Lower leg skin (tissue), 4 donors: ENCODE measurements around the gene NEK4. TPM values are rescaled to one million over a fixed set of nuclear protein-coding genes. Genes with fewer than 3 reads are reported as not detected.

Source experiments
- DNase-seq, 2 donors: peaks; one replicate each; pipeline ENCODE4 v3.0.0-alpha.2; 2019; ENCODE audit warnings: low spot score in 2 of 2
- H3K4me3 ChIP-seq: fragments of 200-600 bp; sonication (generic); 2 replicates; pipeline ENCODE4 v1.5.1; 2017; ENCODE audit warnings: mild to moderate bottlenecking, low read depth; ENCODE audit not compliant: poor library complexity, severe bottlenecking
- CTCF ChIP-seq, 3 donors: fragments of 450-650 bp; IDR thresholded peaks; one replicate each; pipeline ENCODE4 v1.5.1; 2016; ENCODE audit warnings: antibody characterized with exemption in 3 of 3, mild to moderate bottlenecking in 3 of 3, moderate library complexity in 2 of 3
- POLR2A ChIP-seq, 2 donors: fragments of 450-650 bp; IDR thresholded peaks; one replicate each; pipeline ENCODE4 v1.6.1; 2016 to 2017; ENCODE audit warnings: antibody characterized with exemption in 2 of 2, mild to moderate bottlenecking in 1 of 2, moderate library complexity in 1 of 2
- WGBS, 2 donors: methylation state at CpG; one replicate each; pipeline ENCODE4 v1.1.5; 2018; 5-methylcytosine and 5-hydroxymethylcytosine counted together
- intact Hi-C: fragments of 100-400 bp; cut with DNase I; formaldehyde crosslinking; loops from one replicate; pipeline ENCODE4 v1.15.0; 2023; ENCODE audit warnings: low total_unique reads
- total RNA-seq, 4 donors: library from RNA; depleted of rRNA; stranded (reverse); fragments of >200 nt; gene quantifications; one replicate each; pipeline ENCODE4 v1.1.0, GENCODE V29; 2016

The NEK4 gene
- total RNA-seq, 4 donors from 2014 or later, result 9.2 to 15.9 (median 12.7) TPM

GRCh38 chr3:52722491-52722890 is 48.2 kb downstream of the NEK4 start:
- WGBS, 2 donors, result 81 to 90% methylated on average over 7 of the region's 7 CpGs
- intact Hi-C loops, result no loop called here
- TF ChIP-seq CTCF (IDR thresholded peaks at IDR 0.05), result no peak
- no peak for TF ChIP-seq POLR2A (IDR thresholded peaks at IDR 0.05)
- DNase-seq, result no peak
- H3K4me3 ChIP-seq, result no peak overlapping the region

- no peak for TF ChIP-seq POLR2A (IDR thresholded peaks at IDR 0.05)
- TF ChIP-seq CTCF (IDR thresholded peaks at IDR 0.05), result no peak
- intact Hi-C loops, result no loop called here
- 84 to 93% methylated on average over 1 of the region's 1 CpG for WGBS, 2 donors
- no peak overlapping the region for H3K4me3 ChIP-seq
- no peak for DNase-seq
These were observed 49.1 kb downstream of the NEK4 start for GRCh38 chr3:52721730-52722008.

DNA sequence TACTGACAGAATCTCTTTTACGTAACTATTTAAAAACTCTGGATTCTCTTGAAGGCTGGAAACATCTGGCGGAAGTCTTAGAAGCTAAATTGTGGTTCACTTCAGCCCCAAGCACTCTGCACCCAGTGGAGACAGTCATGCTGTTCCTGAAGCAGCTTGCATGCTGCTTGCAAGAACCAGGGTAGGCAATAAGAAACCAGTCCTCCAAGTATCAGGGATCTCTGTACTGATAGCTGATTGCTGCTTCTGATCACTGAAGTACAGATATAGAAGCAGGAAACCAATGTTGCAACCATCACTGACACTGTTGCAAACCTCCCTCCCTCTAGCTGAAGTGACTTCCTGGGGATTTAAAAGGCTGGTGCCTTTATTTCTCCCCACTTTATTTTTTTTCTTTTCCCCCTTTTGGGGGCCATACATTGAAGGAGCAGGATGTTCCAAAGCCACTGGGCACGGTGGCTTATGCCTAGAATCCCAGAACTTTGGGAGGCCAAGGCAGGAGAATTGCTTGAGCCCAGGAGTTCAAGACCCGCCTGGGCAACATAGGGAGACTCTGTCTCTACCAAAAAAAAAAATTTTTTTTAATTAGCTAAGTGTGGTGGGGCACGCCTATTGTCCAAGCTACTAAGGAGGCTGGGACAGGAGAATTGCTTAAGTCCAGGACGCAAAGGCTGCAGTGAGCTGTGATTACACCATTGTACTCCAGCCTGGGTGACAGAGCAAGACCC is 49.6 kb downstream of the NEK4 start:
- no peak for DNase-seq
- TF ChIP-seq CTCF (IDR thresholded peaks at IDR 0.05), result no peak
- no peak for TF ChIP-seq POLR2A (IDR thresholded peaks at IDR 0.05)
- WGBS, 2 donors, result 83 to 84% methylated on average over 6 of the region's 6 CpGs
- intact Hi-C loops, result no loop called here
- H3K4me3 ChIP-seq, result no peak overlapping the region

DNA sequence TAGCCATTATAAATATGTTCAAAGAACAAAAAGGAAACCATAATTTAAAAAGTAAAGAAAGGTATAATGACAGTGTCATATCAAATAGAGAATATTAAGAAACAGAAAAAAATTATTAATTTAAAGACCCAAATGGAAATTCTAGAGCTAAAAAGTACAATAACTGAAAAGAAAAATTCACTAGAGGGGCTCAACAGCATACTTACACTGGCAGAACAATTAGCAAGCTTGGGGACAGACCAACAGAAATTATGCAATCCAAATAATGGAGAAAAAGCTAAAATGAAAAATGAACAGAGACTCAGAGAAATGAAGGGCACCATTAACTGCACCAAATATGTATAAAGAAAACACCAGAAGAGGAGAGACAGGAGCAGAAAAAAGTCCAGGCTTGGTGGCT is 51.1 kb downstream of the NEK4 start:
- no peak for TF ChIP-seq CTCF (IDR thresholded peaks at IDR 0.05)
- no peak for TF ChIP-seq POLR2A (IDR thresholded peaks at IDR 0.05)
- H3K4me3 ChIP-seq, result no peak overlapping the region
- intact Hi-C loops, result no loop called here
- no peak for DNase-seq

GRCh38 chr3:52715714-52716305 is 54.9 kb downstream of the NEK4 start:
- 91 to 94% methylated on average over 10 of the region's 11 CpGs for WGBS, 2 donors
- no peak overlapping the region for H3K4me3 ChIP-seq
- TF ChIP-seq CTCF (IDR thresholded peaks at IDR 0.05) (no peak), POLR2A (IDR thresholded peaks at IDR 0.05) (no peak)
- intact Hi-C loops, result no loop called here
- DNase-seq, result no peak
